HL-60 (cell line): ENCODE data around the gene LHFPL6.

Source experiments
- GABPA ChIP-seq: IDR thresholded peaks from 2 replicates; pipeline ENCODE4 v1.6.1; 2012; ENCODE audit warnings: low read depth
- POLR2AphosphoS5 ChIP-seq: IDR thresholded peaks from 2 replicates; pipeline ENCODE4 v1.6.1; 2012; ENCODE audit warnings: low read depth
- TF ChIP-seq, protein P1 (sequence below): IDR thresholded peaks from one replicate; pipeline ENCODE4 v1.5.1; 2011; ENCODE audit warnings: low read length, control low read depth, inconsistent platforms; ENCODE audit not compliant: insufficient read depth
- TF ChIP-seq, protein P2 (sequence below): IDR thresholded peaks from 2 replicates; pipeline ENCODE4 v1.6.1; 2012; ENCODE audit warnings: low read depth; ENCODE audit not compliant: insufficient replicate concordance

DNA sequence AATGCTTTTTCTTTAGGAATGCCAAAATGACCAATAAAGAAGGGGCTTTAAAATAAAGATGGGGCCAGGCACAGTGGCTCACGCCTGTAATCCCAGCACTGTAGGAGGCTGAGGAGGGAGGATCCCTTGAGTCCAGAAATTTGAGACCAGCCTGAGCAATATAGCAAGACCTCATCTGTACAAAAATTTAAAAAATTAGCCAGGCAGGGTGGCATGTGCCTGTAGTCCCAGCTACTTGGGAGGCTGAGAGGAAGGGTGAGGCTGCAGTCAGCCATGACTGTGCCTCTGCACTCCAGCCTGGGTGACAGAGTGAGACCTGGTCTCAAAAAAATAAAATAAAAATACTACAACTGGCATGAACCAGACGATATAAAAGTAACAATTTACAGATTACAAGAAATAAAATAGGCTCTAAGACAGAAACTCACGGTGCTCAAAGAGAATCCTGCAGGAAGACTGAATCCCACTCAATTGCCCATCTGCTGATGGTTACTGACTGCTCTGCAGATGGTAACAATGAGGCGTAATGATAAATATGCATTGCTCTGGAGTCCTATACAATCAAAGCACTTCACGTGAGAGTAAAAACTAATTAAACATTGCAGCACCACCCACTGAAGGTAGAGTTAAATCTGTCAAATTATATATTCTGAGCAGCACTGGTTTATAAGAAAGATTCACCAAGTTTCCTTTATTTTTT lies 93.2 kb downstream of the LHFPL6 start:
- TF ChIP-seq, protein P1, sequence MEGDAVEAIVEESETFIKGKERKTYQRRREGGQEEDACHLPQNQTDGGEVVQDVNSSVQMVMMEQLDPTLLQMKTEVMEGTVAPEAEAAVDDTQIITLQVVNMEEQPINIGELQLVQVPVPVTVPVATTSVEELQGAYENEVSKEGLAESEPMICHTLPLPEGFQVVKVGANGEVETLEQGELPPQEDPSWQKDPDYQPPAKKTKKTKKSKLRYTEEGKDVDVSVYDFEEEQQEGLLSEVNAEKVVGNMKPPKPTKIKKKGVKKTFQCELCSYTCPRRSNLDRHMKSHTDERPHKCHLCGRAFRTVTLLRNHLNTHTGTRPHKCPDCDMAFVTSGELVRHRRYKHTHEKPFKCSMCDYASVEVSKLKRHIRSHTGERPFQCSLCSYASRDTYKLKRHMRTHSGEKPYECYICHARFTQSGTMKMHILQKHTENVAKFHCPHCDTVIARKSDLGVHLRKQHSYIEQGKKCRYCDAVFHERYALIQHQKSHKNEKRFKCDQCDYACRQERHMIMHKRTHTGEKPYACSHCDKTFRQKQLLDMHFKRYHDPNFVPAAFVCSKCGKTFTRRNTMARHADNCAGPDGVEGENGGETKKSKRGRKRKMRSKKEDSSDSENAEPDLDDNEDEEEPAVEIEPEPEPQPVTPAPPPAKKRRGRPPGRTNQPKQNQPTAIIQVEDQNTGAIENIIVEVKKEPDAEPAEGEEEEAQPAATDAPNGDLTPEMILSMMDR, result no peak
- TF ChIP-seq GABPA (no peak), POLR2AphosphoS5 (no peak)
- TF ChIP-seq, protein P2, sequence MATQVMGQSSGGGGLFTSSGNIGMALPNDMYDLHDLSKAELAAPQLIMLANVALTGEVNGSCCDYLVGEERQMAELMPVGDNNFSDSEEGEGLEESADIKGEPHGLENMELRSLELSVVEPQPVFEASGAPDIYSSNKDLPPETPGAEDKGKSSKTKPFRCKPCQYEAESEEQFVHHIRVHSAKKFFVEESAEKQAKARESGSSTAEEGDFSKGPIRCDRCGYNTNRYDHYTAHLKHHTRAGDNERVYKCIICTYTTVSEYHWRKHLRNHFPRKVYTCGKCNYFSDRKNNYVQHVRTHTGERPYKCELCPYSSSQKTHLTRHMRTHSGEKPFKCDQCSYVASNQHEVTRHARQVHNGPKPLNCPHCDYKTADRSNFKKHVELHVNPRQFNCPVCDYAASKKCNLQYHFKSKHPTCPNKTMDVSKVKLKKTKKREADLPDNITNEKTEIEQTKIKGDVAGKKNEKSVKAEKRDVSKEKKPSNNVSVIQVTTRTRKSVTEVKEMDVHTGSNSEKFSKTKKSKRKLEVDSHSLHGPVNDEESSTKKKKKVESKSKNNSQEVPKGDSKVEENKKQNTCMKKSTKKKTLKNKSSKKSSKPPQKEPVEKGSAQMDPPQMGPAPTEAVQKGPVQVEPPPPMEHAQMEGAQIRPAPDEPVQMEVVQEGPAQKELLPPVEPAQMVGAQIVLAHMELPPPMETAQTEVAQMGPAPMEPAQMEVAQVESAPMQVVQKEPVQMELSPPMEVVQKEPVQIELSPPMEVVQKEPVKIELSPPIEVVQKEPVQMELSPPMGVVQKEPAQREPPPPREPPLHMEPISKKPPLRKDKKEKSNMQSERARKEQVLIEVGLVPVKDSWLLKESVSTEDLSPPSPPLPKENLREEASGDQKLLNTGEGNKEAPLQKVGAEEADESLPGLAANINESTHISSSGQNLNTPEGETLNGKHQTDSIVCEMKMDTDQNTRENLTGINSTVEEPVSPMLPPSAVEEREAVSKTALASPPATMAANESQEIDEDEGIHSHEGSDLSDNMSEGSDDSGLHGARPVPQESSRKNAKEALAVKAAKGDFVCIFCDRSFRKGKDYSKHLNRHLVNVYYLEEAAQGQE, result no peak
